ENCODE results near the gene KEL.

The KEL gene

GRCh38 chr7:142899661-142900060 lies 62.5 kb downstream of the KEL start:
- no peak for DNase-seq (ENCODE audit: low read depth in 2 of 3, low spot score in 2 of 3)

GRCh38 chr7:142898377-142899170 lies 63.6 kb downstream of the KEL start:
- no peak for DNase-seq (ENCODE audit: low read depth in 2 of 3, low spot score in 2 of 3)

GRCh38 chr7:142897691-142898090 lies 64.5 kb downstream of the KEL start:
- DNase-seq (ENCODE audit: low read depth in 2 of 3, low spot score in 2 of 3): no peak

DNA sequence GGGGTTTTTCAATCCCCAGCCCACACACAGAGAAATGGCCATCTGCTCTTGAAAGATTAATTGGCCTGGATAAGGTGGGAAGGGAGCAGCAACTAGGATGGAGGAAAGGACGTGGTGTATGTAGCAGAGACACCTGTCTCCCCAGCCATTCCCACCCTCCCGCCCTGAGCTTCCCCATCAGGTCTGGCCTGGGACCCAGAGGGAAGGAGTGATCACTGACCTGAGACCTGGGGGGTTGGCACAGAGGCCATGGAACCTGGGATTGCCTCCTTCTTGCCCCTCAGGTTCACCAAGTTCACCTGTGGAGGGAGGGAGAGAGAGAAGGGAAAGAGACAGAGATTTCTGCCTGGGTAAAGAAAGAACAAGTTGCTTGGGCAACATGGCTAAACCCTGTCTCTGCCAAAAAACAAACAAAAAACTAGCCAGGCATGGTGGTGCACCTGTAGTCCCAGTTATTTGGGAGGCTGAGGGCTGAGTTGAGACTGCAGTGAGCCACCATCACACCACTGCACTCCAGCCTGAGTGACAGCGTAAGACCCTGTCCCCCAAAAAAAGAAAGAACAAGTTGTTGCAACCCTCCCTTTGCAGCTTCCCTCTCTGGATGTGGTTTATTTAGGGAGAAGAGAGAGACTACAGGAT lies 65.3 kb downstream of the KEL start:
- DNase-seq (ENCODE audit: low read depth in 2 of 3, low spot score in 2 of 3): no peak

GRCh38 chr7:142896151-142896550 lies 66.0 kb downstream of the KEL start:
- no peak for DNase-seq (ENCODE audit: low read depth in 2 of 3, low spot score in 2 of 3)

DNA sequence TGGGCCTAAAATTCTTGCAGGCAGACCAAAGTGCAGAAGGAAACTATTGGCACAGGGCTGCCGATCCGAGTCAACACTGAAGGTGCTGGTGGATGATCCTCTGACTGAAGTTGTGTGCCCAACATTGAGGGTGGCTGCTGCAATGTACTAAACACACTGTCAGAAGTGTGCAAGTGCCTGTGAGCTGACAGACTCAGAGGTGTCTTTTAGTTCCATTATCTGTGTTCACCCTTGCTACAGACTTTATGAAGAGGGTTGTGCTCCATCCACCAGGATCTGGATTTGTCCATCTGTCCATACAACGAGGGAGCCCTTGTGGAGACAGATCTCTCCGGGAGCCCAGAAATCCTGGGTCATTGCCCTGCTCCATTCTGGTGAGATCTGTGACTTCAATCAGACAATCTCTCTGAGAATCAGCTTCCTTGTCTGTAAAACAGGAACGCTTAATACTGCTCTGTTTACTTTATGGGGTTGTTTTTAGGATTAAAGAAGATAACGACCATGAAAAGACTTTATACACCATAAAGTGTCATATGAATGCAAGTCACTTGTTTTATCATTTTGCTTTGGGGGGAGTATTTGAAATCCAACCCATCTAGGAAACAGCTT lies 67.1 kb downstream of the KEL start:
- DNase-seq (ENCODE audit: low read depth in 2 of 3, low spot score in 2 of 3): no peak

GRCh38 chr7:142894112-142894984 lies 67.8 kb downstream of the KEL start:
- DNase-seq (ENCODE audit: low read depth in 2 of 3, low spot score in 2 of 3): no peak

- no peak for DNase-seq (ENCODE audit: low read depth in 2 of 3, low spot score in 2 of 3)
Observed at GRCh38 chr7:142892951-142893350, 69.2 kb downstream of the KEL start.

GRCh38 chr7:142891490-142892082 lies 70.6 kb downstream of the KEL start:
- no peak for DNase-seq (ENCODE audit: low read depth in 2 of 3, low spot score in 2 of 3)

All from activated CD8-positive, alpha-beta memory T cell treated with anti-CD3 and anti-CD28 coated beads for 48 hours (primary cell).